HCEC 1CT (cell line): Measurements from ENCODE around the gene OLFM1.
"Not testable (repeated sequence)": the region's sequence is repeated elsewhere in the genome, so short reads cannot be mapped to it uniquely, and the experiment has no call there.

ENCODE experiments used
- DNase-seq: peaks from one replicate; pipeline ENCODE4 v3.0.0-alpha.2; 2017

OLFM1 gene

GRCh38 chr9:135108831-135109510 lies 21.5 kb downstream of the OLFM1 start:
- DNase-seq: no peak

- DNase-seq: no peak
These were observed 22.2 kb downstream of the OLFM1 start for GRCh38 chr9:135109650-135110049.

GRCh38 chr9:135110416-135110815 lies 22.9 kb downstream of the OLFM1 start:
- no peak for DNase-seq

- DNase-seq: not testable (repeated sequence)
These were observed 24.1 kb downstream of the OLFM1 start for GRCh38 chr9:135111600-135111999.

- DNase-seq: no peak
These were observed 28.9 kb downstream of the OLFM1 start for GRCh38 chr9:135116371-135116770.

- no peak for DNase-seq
These were observed 29.4 kb downstream of the OLFM1 start for GRCh38 chr9:135116881-135117280.

- no peak for DNase-seq
These were observed 29.8 kb downstream of the OLFM1 start for GRCh38 chr9:135117281-135117680.

GRCh38 chr9:135119496-135120064 lies 32.1 kb downstream of the OLFM1 start:
- no peak for DNase-seq

GRCh38 chr9:135120249-135120648 lies 32.8 kb downstream of the OLFM1 start:
- DNase-seq: no peak

- DNase-seq: no peak
These were observed 34.8 kb downstream of the OLFM1 start for GRCh38 chr9:135122316-135122715.

- no peak for DNase-seq
These were observed 35.8 kb downstream of the OLFM1 start for GRCh38 chr9:135123126-135123772.

GRCh38 chr9:135123773-135124134 lies 36.3 kb downstream of the OLFM1 start:
- no peak for DNase-seq

- DNase-seq: no peak
These were observed 39.2 kb downstream of the OLFM1 start for GRCh38 chr9:135126451-135127187.

GRCh38 chr9:135127718-135128670 lies 40.5 kb downstream of the OLFM1 start:
- no peak for DNase-seq

- DNase-seq: no peak
These were observed 41.7 kb downstream of the OLFM1 start for GRCh38 chr9:135129137-135129695.

GRCh38 chr9:135130207-135130976 lies 42.9 kb downstream of the OLFM1 start:
- no peak for DNase-seq

- DNase-seq: no peak
These were observed 44.0 kb downstream of the OLFM1 start for GRCh38 chr9:135131488-135131887.

- DNase-seq: no peak
These were observed 44.5 kb downstream of the OLFM1 start for GRCh38 chr9:135132008-135132407.

GRCh38 chr9:135134268-135135022 lies 47.0 kb downstream of the OLFM1 start:
- DNase-seq: no peak

- DNase-seq: no peak
These were observed 47.9 kb downstream of the OLFM1 start for GRCh38 chr9:135135171-135135928.
